BE2C (cell line): ENCODE measurements around the gene CTXN3. TPM values are rescaled to one million over a fixed set of nuclear protein-coding genes. Genes with fewer than 3 reads are reported as not detected.

Experiments
- DNase-seq: peaks from one replicate; pipeline ENCODE4 v3.0.0-alpha.2; 2020
- H3K27me3 ChIP-seq: fragments of 250-450 bp; sonication (Bioruptor Pico); 2 replicates; pipeline ENCODE4 v1.5.1; 2020; ENCODE audit warnings: mild to moderate bottlenecking
- H3K36me3 ChIP-seq: fragments of 250-450 bp; sonication (Bioruptor Pico); 2 replicates; pipeline ENCODE4 v1.5.1; 2020; ENCODE audit warnings: mild to moderate bottlenecking
- H3K4me1 ChIP-seq: fragments of 250-450 bp; sonication (Bioruptor Pico); 2 replicates; pipeline ENCODE4 v1.5.1; 2020
- H3K4me3 ChIP-seq: 2 replicates; pipeline ENCODE4 v1.5.1; 2011; ENCODE audit warnings: low read depth, low read length
- H3K9me3 ChIP-seq: fragments of 250-450 bp; sonication (Bioruptor Pico); 2 replicates; pipeline ENCODE4 v1.5.1; 2020
- CTCF ChIP-seq: IDR thresholded peaks from 2 replicates; pipeline ENCODE4 v1.5.1; 2012; ENCODE audit warnings: mild to moderate bottlenecking, low read depth, low read length
- polyA plus RNA-seq: library from polyadenylated mRNA; unstranded; fragments of >200 nt; gene quantifications from one replicate; pipeline ENCODE4 v1.2.1, GENCODE V29; 2012; ENCODE audit warnings: low read depth, missing spikeins; ENCODE audit not compliant: insufficient read length, insufficient read depth

CTXN3 gene
- not detected for polyA plus RNA-seq

GRCh38 chr5:127649018-127649439, at the start of gene CTXN3:
Gene CTXN3, plus strand, starts transcription at chr5:127649082. Its CDS starts 8,440 bp downstream, at chr5:127657522.
- no peak for TF ChIP-seq CTCF
- Histone ChIP-seq H3K36me3 (no peaks in the 10 kb centered on the region), H3K4me3 (no peak within 1 kb of the TSS), H3K9me3 (no peaks in the 10 kb centered on the region), H3K4me1 (no peaks in the 10 kb centered on the region), H3K27me3 (peaks cover 30% of the 10 kb centered on the region)
- no peak for DNase-seq

GRCh38 chr5:127599320-127599719, 49.6 kb upstream of the CTXN3 start:
- no peaks in the 10 kb centered on the region for H3K36me3 ChIP-seq
- no peaks in the 10 kb centered on the region for H3K4me1 ChIP-seq
- DNase-seq = no peak
- no peaks in the 10 kb centered on the region for H3K27me3 ChIP-seq
- H3K9me3 ChIP-seq = no peaks in the 10 kb centered on the region
- no peak overlapping the region for H3K4me3 ChIP-seq
- TF ChIP-seq CTCF = no peak

- Histone ChIP-seq H3K4me1 (no peaks in the 10 kb centered on the region), H3K4me3 (no peak overlapping the region), H3K36me3 (no peaks in the 10 kb centered on the region), H3K9me3 (no peaks in the 10 kb centered on the region), H3K27me3 (no peaks in the 10 kb centered on the region)
- no peak for DNase-seq
- TF ChIP-seq CTCF = no peak
These were observed 49.0 kb upstream of the CTXN3 start for GRCh38 chr5:127599847-127600246.

- H3K27me3 ChIP-seq = no peaks in the 10 kb centered on the region
- DNase-seq = no peak
- no peaks in the 10 kb centered on the region for H3K36me3 ChIP-seq
- H3K9me3 ChIP-seq = no peaks in the 10 kb centered on the region
- TF ChIP-seq CTCF = no peak
- H3K4me1 ChIP-seq = no peaks in the 10 kb centered on the region
- no peak overlapping the region for H3K4me3 ChIP-seq
These were observed 47.8 kb upstream of the CTXN3 start for GRCh38 chr5:127601111-127601510.

GRCh38 chr5:127601601-127602000, 47.3 kb upstream of the CTXN3 start:
- H3K36me3 ChIP-seq = no peaks in the 10 kb centered on the region
- DNase-seq = no peak

GRCh38 chr5:127602481-127602880, 46.4 kb upstream of the CTXN3 start:
- H3K4me1 ChIP-seq = no peaks in the 10 kb centered on the region
- TF ChIP-seq CTCF = no peak
- no peak for DNase-seq

More at GRCh38 chr5:127601601-127602000, 47.3 kb upstream of the CTXN3 start:
- no peaks in the 10 kb centered on the region for H3K9me3 ChIP-seq
- H3K27me3 ChIP-seq = no peaks in the 10 kb centered on the region
- H3K4me1 ChIP-seq = no peaks in the 10 kb centered on the region
- no peak overlapping the region for H3K4me3 ChIP-seq
- no peak for TF ChIP-seq CTCF

More at GRCh38 chr5:127602481-127602880, 46.4 kb upstream of the CTXN3 start:
- Histone ChIP-seq H3K9me3 (no peaks in the 10 kb centered on the region), H3K36me3 (no peaks in the 10 kb centered on the region), H3K27me3 (no peaks in the 10 kb centered on the region), H3K4me3 (no peak overlapping the region)
